C4-2B (cell line): Measurements from ENCODE around the gene OPCML.

Source experiments
- H3K27ac ChIP-seq: fragments of 450-650 bp; 2 replicates; pipeline ENCODE4 v1.5.1; 2017
- ZFX ChIP-seq: fragments of 450-650 bp; IDR thresholded peaks from 2 replicates; pipeline ENCODE4 v1.6.1; 2017
- TF ChIP-seq, protein P1 (sequence below): fragments of 450-650 bp; conservative IDR thresholded peaks from 2 replicates; pipeline ENCODE4 v1.5.1; 2017; ENCODE audit warnings: mild to moderate bottlenecking

Gene OPCML

DNA sequence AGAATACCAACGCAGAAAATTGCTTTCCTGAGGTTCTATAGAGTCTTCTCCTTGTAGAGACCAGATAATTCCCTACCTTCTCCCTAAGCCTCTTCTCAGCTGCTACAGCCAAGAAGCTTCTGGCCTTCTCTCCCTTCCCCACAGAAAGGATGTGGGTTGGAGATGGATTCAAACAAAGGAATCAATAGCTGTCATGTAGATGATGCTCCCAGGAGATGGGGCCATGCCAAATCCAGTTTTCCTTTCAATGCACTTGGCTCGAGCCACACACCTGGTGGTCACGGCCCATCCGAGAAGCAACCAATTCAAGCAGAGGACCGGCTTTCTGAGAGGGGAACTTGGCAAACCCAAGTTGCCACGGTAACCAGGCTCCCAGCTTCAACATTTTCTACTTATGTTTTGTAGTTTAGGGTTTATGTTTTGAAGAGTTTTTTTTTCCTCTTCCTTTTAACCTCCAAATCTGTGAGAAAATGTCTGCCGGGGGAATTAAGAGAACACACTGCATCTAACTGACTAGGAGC is 31.3 kb upstream of the OPCML start:
- no peak for TF ChIP-seq ZFX
- TF ChIP-seq, protein P1, sequence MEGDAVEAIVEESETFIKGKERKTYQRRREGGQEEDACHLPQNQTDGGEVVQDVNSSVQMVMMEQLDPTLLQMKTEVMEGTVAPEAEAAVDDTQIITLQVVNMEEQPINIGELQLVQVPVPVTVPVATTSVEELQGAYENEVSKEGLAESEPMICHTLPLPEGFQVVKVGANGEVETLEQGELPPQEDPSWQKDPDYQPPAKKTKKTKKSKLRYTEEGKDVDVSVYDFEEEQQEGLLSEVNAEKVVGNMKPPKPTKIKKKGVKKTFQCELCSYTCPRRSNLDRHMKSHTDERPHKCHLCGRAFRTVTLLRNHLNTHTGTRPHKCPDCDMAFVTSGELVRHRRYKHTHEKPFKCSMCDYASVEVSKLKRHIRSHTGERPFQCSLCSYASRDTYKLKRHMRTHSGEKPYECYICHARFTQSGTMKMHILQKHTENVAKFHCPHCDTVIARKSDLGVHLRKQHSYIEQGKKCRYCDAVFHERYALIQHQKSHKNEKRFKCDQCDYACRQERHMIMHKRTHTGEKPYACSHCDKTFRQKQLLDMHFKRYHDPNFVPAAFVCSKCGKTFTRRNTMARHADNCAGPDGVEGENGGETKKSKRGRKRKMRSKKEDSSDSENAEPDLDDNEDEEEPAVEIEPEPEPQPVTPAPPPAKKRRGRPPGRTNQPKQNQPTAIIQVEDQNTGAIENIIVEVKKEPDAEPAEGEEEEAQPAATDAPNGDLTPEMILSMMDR = no peak
- H3K27ac ChIP-seq = no peak overlapping the region

DNA sequence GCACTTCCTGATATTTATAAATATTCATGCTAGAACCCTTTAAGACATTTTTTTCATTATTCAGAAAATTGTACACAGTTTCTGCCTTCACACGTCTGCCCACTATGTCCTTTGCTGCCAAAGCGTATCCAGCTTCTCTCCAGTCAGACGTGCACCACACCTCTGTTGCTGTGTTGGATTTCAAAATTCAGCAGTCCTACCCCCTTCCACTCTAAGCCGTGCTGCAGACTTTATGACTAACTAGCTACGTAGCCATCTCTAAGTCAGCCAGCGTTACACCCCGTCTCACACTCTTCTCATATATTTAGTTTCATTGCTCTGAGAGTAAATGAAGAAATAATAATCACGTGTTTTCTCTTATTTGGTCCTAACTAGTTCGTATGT is 28.2 kb upstream of the OPCML start:
- H3K27ac ChIP-seq = no peak overlapping the region
- TF ChIP-seq ZFX = no peak
- TF ChIP-seq, protein P1 = no peak

DNA sequence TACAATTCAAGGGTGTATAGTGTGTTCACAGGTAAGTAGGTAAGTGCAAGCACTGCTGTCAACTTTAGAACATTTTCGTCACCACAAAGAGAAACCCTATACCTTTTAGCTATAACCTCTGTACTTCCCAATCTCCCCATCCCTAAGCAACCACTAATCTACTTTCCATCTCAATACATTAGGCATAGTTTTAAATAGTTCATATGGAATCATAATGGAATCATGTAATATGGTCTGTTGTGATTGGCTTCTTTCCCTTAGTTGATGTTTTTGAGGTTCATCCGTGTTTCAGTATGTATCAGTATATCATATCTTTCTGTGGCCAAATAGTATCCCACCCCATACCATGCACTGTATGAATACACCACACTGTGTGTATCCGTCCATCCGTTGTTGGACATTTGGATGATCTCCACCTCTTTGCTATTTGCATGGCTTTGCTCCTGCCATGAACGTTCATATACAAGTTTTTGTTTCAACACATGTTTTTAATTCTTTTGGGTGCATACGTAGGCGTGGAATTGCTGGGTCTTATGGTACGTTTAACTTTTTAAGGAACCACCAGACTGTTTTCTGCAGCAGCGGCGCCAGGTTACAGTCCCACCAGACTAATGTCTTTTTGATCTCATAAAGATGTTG is 27.7 kb upstream of the OPCML start:
- TF ChIP-seq ZFX = no peak
- TF ChIP-seq, protein P1 = no peak
- no peak overlapping the region for H3K27ac ChIP-seq

DNA sequence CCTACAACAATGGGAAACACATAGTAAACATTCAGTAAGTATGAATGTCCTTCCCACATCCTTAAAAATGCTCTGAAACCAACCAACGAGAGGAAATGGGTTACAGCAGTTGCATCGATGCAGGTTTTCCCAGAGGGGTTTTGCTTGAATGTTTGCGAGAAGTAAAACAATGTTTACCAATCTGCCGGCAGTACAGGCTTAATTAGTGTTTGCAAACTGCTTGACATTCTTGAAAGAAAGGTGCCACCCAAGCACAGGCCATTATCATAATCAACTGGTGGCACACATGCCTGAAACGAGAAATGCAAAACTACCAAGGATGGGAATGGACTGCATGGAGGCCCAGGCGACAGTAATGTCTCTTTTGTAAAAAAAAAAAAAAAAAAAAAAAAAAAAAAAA is 27.1 kb upstream of the OPCML start:
- H3K27ac ChIP-seq = no peak overlapping the region
- TF ChIP-seq, protein P1 = no peak
- no peak for TF ChIP-seq ZFX

DNA sequence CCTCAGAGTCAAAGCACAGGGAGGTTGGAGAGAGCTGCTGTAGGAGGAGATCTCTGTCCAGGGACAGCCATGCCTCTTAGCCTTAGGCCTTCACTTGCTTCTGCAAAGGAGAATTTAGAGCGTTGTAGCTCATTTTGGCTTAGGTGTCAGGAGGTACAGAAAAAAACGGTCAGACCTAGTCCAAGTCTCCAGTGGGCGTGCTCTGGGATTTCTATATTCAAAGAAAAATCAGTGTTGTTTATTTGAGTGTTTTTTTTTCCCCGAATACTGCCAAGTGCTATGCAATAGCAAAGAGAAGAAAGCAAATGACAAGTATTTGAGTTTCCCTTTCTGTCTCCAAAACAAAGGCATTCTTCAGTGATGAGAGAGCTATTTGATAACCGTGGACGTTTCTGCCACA is 22.7 kb upstream of the OPCML start:
- no peak overlapping the region for H3K27ac ChIP-seq
- no peak for TF ChIP-seq ZFX
- TF ChIP-seq, protein P1 = no peak

DNA sequence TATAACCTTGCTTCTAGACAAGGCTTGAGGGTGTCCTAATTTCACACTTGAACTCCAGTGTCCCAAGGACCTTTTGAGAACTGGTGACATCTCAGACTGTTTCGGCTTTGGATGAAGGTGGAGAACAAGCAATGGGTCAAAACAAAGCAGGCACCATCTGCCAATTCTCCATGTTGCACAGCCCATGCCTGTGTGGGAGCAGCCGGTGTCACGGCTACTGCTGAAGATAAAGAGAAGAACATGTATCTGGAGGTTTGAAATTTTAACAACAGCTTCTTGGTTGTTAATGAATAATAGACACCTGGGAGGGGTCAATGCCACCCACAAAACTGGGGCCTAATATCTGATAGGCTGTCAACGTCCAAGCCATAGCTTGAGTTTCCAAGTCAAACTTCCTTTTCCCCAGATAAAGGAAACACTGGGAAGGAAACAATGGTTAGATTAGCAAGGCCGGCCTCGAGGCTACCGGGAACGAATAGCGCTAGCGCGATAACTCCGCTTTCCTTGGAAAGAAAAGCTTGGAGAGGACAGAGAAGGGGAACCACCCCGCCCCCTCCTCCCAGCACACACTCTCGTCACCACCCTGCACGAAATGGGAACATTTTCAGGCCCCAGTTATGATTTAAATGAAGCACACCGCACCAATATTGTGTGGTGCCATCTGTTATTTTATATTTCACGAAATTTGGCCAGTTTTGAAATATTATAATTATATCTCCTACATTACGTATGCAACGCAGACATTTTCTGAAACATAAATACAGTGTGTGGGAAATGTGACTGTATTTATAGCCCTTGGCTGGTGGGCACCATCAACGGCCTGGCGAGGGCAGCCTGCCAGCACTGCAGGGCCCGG is 21.8 kb upstream of the OPCML start:
- TF ChIP-seq, protein P1 = no peak
- no peak for TF ChIP-seq ZFX
- no peak overlapping the region for H3K27ac ChIP-seq

DNA sequence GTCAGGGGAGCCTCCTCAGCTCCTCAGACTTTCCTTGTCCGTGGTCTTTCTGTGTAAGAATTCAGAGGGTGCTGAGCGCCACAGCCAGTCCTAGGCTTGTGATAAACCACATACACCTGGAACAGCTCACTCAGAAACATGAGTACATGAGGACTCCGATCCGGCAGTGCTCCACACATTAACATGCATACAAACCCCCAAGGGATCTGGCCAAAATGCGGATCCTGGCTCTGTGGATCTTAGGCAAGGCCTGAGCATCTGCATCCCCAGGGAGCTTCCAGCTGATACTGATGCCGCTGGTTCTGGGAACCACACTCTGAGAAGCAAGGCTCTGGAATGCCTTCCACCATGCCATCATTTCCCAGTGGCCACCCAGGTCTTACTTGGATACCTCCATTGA is 20.6 kb upstream of the OPCML start:
- no peak overlapping the region for H3K27ac ChIP-seq
- TF ChIP-seq, protein P1 = no peak
- TF ChIP-seq ZFX = no peak
